Gastroesophageal sphincter (tissue), 4 donors: Measurements from ENCODE around the gene PSME1. TPM values are rescaled to one million over a fixed set of nuclear protein-coding genes. Genes with fewer than 3 reads are reported as not detected.
A peak's percentile ranks its signal among the peaks of the same experiment; 100 is the strongest.

Experiments
- ATAC-seq: fragments of 150-250 bp; one replicate; pipeline ENCODE4 v1.9.1; 2016; ENCODE audit warnings: mild to moderate bottlenecking, moderate library complexity
- H3K27ac ChIP-seq, 4 donors: fragments of 200-600 bp; sonication (generic) in 3 of 4; 1 replicate in 3 of 4; 2 replicates in 1 of 4; pipeline ENCODE4 v1.5.1; 2016 to 2019
- H3K27me3 ChIP-seq: fragments of 200-600 bp; sonication (generic); one replicate; pipeline ENCODE4 v1.5.1; 2019
- H3K36me3 ChIP-seq, 2 donors: fragments of 200-600 bp; sonication (generic); one replicate each; pipeline ENCODE4 v1.5.1; 2019; ENCODE audit warnings: control low read depth in 1 of 2
- H3K4me1 ChIP-seq, 3 donors: fragments of 200-600 bp; sonication (generic); 1 replicate in 2 of 3; 2 replicates in 1 of 3; pipeline ENCODE4 v1.5.1; 2016 to 2019; ENCODE audit warnings: control low read depth in 2 of 3
- H3K4me3 ChIP-seq, 2 donors: fragments of 200-600 bp; sonication (generic); one replicate each; pipeline ENCODE4 v1.5.1; 2019; ENCODE audit warnings: mild to moderate bottlenecking in 1 of 2, moderate library complexity in 1 of 2
- H3K9me3 ChIP-seq, 3 donors: fragments of 200-600 bp; sonication (generic); one replicate each; pipeline ENCODE4 v1.5.1; 2017 to 2019; ENCODE audit warnings: control low read depth in 2 of 3
- CTCF ChIP-seq, 4 experiments: fragments of 200-600 bp in 2 of 4; fragments of 450-650 bp in 2 of 4; sonication (generic) in 1 of 4; IDR thresholded peaks; one replicate each; pipeline ENCODE4 v1.5.1; 2017 to 2019; ENCODE audit warnings: antibody characterized with exemption in 4 of 4, mild to moderate bottlenecking in 2 of 4, moderate library complexity in 2 of 4
- EP300 ChIP-seq: sonication (generic); formaldehyde crosslinking; IDR thresholded peaks from one replicate; pipeline ENCODE4 v1.6.1; 2017; ENCODE audit warnings: antibody characterized with exemption, mild to moderate bottlenecking
- POLR2A ChIP-seq, 2 donors: fragments of 450-650 bp; IDR thresholded peaks; one replicate each; pipeline ENCODE4 v1.6.1; 2017; ENCODE audit warnings: antibody characterized with exemption in 2 of 2, mild to moderate bottlenecking in 2 of 2, moderate library complexity in 1 of 2
- POLR2AphosphoS5 ChIP-seq: sonication (generic); formaldehyde crosslinking; IDR thresholded peaks from one replicate; pipeline ENCODE4 v1.6.1; 2017; ENCODE audit warnings: antibody characterized with exemption
- WGBS, 2 donors: methylation state at CpG; one replicate each; pipeline ENCODE4 v1.1.5; 2018; ENCODE audit warnings: low coverage in 1 of 2; 5-methylcytosine and 5-hydroxymethylcytosine counted together
- total RNA-seq, 4 donors: library from RNA; depleted of rRNA; stranded (reverse); fragments of >200 nt; gene quantifications; one replicate each; pipeline ENCODE4 v1.1.0, GENCODE V29; 2016

Gene PSME1
- total RNA-seq, 4 donors from 2014 or later: 114 to 186 (median 127) TPM

- no peak overlapping the region for H3K27ac ChIP-seq
These were observed 7.5 kb downstream of the PSME1 start for GRCh38 chr14:24143511-24143910.

GRCh38 chr14:24144451-24144850 lies 8.5 kb downstream of the PSME1 start:
- Histone ChIP-seq H3K9me3 (no peaks in the 10 kb centered on the region), H3K27ac (peak overlapping the region in 1 of 4 donors; percentile 91), H3K36me3 (peaks cover 0 to 14% of the 10 kb centered on the region in 2 donors), H3K4me3 (no peak overlapping the region), H3K27me3 (no peaks in the 10 kb centered on the region), H3K4me1 (peaks cover 0 to 73% (median 33%) of the 10 kb centered on the region in 3 donors)
- no peak for ATAC-seq
- WGBS, 2 donors: 80 to 100% methylated on average over 1 of the region's 1 CpG
- TF ChIP-seq CTCF (IDR thresholded peaks at IDR 0.05): no peak

More at GRCh38 chr14:24143511-24143910, 7.5 kb downstream of the PSME1 start:
- Histone ChIP-seq H3K4me1 (peaks cover 0 to 73% (median 34%) of the 10 kb centered on the region in 3 donors), H3K9me3 (no peaks in the 10 kb centered on the region), H3K36me3 (peaks cover 0 to 14% of the 10 kb centered on the region in 2 donors), H3K27me3 (no peaks in the 10 kb centered on the region), H3K4me3 (no peak overlapping the region)
- TF ChIP-seq POLR2A (IDR thresholded peaks at IDR 0.05) (no peak), POLR2AphosphoS5 (no peak), EP300 (no peak), CTCF (IDR thresholded peaks at IDR 0.05) (no peak)
- WGBS, 2 donors: no CpG with 5 or more reads among the region's 2 CpGs
- ATAC-seq: no peak

GRCh38 chr14:24145219-24145618 lies 9.2 kb downstream of the PSME1 start:
- no peak overlapping the region for H3K4me3 ChIP-seq

GRCh38 chr14:24145690-24146452 lies 9.9 kb downstream of the PSME1 start:
- Histone ChIP-seq H3K27me3 (no peaks in the 10 kb centered on the region), H3K9me3 (no peaks in the 10 kb centered on the region), H3K4me3 (peak overlapping the region; percentile 69 to 92), H3K4me1 (peaks cover 0 to 73% (median 25%) of the 10 kb centered on the region in 3 donors), H3K27ac (peak overlapping the region; percentile 66 to 98 (median 91)), H3K36me3 (peaks cover 0 to 25% of the 10 kb centered on the region in 2 donors)
- 17 to 31% methylated on average over 6 to 7 of the region's 9 CpGs for WGBS, 2 donors
- no peak for TF ChIP-seq EP300
- TF ChIP-seq POLR2A (IDR thresholded peaks at IDR 0.05): no peak
- no peak for TF ChIP-seq CTCF (IDR thresholded peaks at IDR 0.05)
- TF ChIP-seq POLR2AphosphoS5: no peak
- no peak for ATAC-seq

More at GRCh38 chr14:24145219-24145618, 9.2 kb downstream of the PSME1 start:
- ATAC-seq: no peak
- no CpG with 5 or more reads among the region's 2 CpGs for WGBS, 2 donors
- TF ChIP-seq POLR2A (IDR thresholded peaks at IDR 0.05): no peak
- no peak for TF ChIP-seq CTCF (IDR thresholded peaks at IDR 0.05)
- TF ChIP-seq EP300: no peak
- no peak for TF ChIP-seq POLR2AphosphoS5
- Histone ChIP-seq H3K36me3 (peaks cover 0 to 19% of the 10 kb centered on the region in 2 donors), H3K27me3 (no peaks in the 10 kb centered on the region), H3K9me3 (no peaks in the 10 kb centered on the region), H3K27ac (peak overlapping the region in 3 of 4 donors; percentile 15 to 91 (median 91)), H3K4me1 (peaks cover 0 to 73% (median 25%) of the 10 kb centered on the region in 3 donors)

- H3K4me3 ChIP-seq: peak within 1 kb of the TSS; percentile 69 to 92
These were observed 10.5 kb downstream of the PSME1 start, which contains the start of gene PSME2 for GRCh38 chr14:24146453-24146977. Gene PSME2, minus strand, starts transcription at chr14:24146610. Its CDS starts 29 bp downstream, at chr14:24146581.

More at GRCh38 chr14:24146453-24146977, 10.5 kb downstream of the PSME1 start, which contains the start of gene PSME2:
- ATAC-seq: peak; percentile 81
- WGBS, 2 donors: 0% methylated on average over 5 to 7 of the region's 25 CpGs
- TF ChIP-seq POLR2AphosphoS5 (peak; percentile 57), CTCF (IDR thresholded peaks at IDR 0.05) (no peak), EP300 (no peak), POLR2A (IDR thresholded peaks at IDR 0.05) (no peak)
- peaks cover 0 to 32% of the 10 kb centered on the region in 2 donors for H3K36me3 ChIP-seq
- H3K9me3 ChIP-seq: no peaks in the 10 kb centered on the region
- H3K27me3 ChIP-seq: no peaks in the 10 kb centered on the region
- peaks cover 0 to 72% (median 25%) of the 10 kb centered on the region in 3 donors for H3K4me1 ChIP-seq
- H3K27ac ChIP-seq: peak within 1 kb of the TSS; percentile 78 to 98 (median 91)
